ENCODE data around the gene CDK19.
"Not testable (repeated sequence)": the region's sequence is repeated elsewhere in the genome, so short reads cannot be mapped to it uniquely, and the experiment has no call there.

DNA sequence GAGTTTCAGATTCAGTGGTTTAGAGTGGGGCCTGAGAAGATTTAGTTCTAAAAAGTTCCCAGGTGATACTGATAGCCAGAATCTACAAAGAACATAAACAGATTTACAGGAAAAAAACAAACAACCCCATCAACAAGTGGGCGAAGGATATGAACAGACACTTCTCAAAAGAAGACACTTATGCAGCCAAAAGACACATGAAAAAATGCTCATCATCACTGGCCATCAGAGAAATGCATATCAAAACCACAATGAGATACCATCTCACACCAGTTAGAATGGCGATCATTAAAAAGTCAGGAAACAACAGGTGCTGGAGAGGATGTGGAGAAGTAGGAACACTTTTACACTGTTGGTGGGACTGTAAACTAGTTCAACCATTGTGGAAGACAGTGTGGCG lies 214.6 kb downstream of the CDK19 start:
- TF ChIP-seq MYC (IDR thresholded peaks at IDR 0.05; ENCODE audit: low read depth, low read length); POLR2A (IDR thresholded peaks at IDR 0.05; ENCODE audit: extremely low read depth, insufficient read length): not testable (repeated sequence)

Measured in NB4 (cell line).